SK-N-SH treated with all-trans-retinoic acid at 6 μM for 48 hours (cell line): ENCODE measurements around the gene CCSER1.

Experiments
- ARNTL ChIP-seq: fragments of 450-650 bp; formaldehyde crosslinking; IDR thresholded peaks from 2 replicates; pipeline ENCODE4 v1.5.0; 2020; ENCODE audit warnings: low read depth, mild to moderate bottlenecking, moderate library complexity, borderline replicate concordance
- RARB ChIP-seq: fragments of 250-450 bp; sonication (Bioruptor Pico); IDR thresholded peaks from 2 replicates; pipeline ENCODE4 v1.8.0; 2021; ENCODE audit warnings: mild to moderate bottlenecking, moderate library complexity
- ZC3H10 ChIP-seq: fragments of 250-450 bp; sonication (Bioruptor Pico); IDR thresholded peaks from 2 replicates; pipeline ENCODE4 v1.5.1; 2021; ENCODE audit warnings: mild to moderate bottlenecking, moderate library complexity
- ZFP3 ChIP-seq: fragments of 250-450 bp; sonication (Bioruptor Pico); IDR thresholded peaks from 2 replicates; pipeline ENCODE4 v1.5.0; 2020; ENCODE audit warnings: mild to moderate bottlenecking, moderate library complexity
- ZFP30 ChIP-seq: fragments of 450-650 bp; formaldehyde crosslinking; IDR thresholded peaks from 2 replicates; pipeline ENCODE4 v1.5.0; 2022; ENCODE audit warnings: mild to moderate bottlenecking, moderate library complexity
- ZNF8 ChIP-seq: fragments of 450-650 bp; formaldehyde crosslinking; IDR thresholded peaks from 2 replicates; pipeline ENCODE4 v1.5.0; 2020; ENCODE audit warnings: mild to moderate bottlenecking, moderate library complexity
- TF ChIP-seq, protein P1 (sequence below): fragments of 250-450 bp; sonication (Bioruptor Pico); IDR thresholded peaks from 2 replicates; pipeline ENCODE4 v1.8.0; 2020; ENCODE audit warnings: mild to moderate bottlenecking, moderate library complexity, borderline replicate concordance

DNA sequence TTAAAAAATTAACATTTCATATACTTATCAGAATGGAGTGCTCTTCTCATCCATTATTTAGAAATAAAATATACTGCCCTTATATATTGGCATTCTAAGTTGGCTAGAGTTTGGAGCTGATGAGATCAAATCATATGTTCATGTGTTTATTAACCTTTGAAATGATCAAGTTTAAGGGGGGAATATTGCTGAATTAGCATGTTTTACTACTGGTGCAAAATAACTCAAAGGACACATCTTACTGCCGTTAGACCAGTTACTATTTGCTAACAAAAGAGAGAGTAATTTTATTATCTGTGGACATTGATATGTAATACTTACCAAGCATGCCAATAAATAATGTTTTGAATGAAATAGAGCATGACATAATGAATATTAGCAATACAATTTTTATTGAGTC lies 901.0 kb downstream of the CCSER1 start:
- TF ChIP-seq ZC3H10 (CRISPR knock-in tag) (no peak), ARNTL (CRISPR knock-in tag) (no peak), ZFP30 (no peak), RARB (no peak), ZFP3 (no peak), ZNF8 (CRISPR knock-in tag) (no peak)
- TF ChIP-seq, protein P1, sequence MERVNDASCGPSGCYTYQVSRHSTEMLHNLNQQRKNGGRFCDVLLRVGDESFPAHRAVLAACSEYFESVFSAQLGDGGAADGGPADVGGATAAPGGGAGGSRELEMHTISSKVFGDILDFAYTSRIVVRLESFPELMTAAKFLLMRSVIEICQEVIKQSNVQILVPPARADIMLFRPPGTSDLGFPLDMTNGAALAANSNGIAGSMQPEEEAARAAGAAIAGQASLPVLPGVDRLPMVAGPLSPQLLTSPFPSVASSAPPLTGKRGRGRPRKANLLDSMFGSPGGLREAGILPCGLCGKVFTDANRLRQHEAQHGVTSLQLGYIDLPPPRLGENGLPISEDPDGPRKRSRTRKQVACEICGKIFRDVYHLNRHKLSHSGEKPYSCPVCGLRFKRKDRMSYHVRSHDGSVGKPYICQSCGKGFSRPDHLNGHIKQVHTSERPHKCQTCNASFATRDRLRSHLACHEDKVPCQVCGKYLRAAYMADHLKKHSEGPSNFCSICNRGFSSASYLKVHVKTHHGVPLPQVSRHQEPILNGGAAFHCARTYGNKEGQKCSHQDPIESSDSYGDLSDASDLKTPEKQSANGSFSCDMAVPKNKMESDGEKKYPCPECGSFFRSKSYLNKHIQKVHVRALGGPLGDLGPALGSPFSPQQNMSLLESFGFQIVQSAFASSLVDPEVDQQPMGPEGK (CRISPR knock-in tag), result no peak
